ENCODE data around the gene EIF4A2.

GRCh38 chr3:186783058-186783730, at the start of gene EIF4A2:
- TF ChIP-seq CTCF (conservative IDR thresholded peaks at IDR 0.05), result no peak
- TF ChIP-seq EZH2 (IDR thresholded peaks at IDR 0.05; ENCODE audit: low read depth), result no peak
